ENCODE data around the gene FAM50B.
A peak's percentile ranks its signal among the peaks of the same experiment; 100 is the strongest.
"Not testable (repeated sequence)": the region's sequence is repeated elsewhere in the genome, so short reads cannot be mapped to it uniquely, and the experiment has no call there.

The FAM50B gene

DNA sequence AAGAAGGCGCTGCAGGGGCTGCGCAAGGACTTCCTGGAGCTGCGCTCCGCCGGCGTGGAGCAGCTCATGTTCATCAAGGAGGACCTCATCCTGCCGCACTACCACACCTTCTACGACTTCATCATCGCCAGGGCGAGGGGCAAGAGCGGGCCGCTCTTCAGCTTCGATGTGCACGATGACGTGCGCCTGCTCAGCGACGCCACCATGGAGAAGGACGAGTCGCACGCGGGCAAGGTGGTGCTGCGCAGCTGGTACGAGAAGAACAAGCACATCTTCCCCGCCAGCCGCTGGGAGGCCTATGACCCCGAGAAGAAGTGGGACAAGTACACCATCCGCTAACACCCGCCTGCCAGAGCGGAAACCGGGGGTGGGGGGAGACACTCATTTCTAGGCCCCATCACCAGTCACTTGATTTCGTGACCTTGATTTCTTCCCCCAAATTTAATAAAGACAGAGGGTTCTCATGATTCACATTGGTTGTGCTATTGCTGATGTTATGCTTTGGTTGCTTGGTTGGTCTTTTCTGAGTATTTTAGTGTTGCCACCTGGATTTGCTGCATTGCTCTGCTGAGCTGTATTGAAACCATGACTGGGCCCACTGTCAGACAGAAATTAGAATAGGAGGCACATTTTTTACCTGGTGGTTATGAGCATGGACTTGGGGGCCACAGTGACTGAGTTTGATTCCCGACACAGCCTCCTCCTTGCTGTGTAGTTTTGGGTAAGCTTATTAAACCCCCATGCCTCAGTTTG, 1.5 kb downstream of the FAM50B start:
- DNase-seq, result no peak

DNA sequence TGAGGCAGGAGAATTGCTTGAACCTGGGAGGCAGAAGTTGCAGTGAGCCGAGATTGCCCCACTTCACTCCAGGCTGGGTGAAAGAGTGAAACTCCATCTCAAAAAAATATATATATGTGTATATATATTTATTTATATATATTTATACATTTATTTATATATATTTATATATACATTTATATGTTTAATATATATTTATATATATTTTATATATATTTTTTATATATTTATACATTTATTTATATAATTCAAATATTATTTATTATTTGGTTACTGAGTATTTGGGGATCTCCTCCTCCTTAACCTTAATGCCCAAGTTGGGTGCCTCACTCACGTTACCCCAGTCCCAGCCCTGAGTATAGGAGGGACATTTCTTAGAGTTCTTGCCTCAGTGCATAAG, 2.7 kb downstream of the FAM50B start:
- no peak for DNase-seq

- DNase-seq, result no peak
Measured at GRCh38 chr6:3852391-3852790, 3.2 kb downstream of the FAM50B start.

GRCh38 chr6:3855866-3856265, 6.7 kb downstream of the FAM50B start:
- no peak for DNase-seq

GRCh38 chr6:3856576-3856975, 7.4 kb downstream of the FAM50B start:
- no peak for DNase-seq

DNA sequence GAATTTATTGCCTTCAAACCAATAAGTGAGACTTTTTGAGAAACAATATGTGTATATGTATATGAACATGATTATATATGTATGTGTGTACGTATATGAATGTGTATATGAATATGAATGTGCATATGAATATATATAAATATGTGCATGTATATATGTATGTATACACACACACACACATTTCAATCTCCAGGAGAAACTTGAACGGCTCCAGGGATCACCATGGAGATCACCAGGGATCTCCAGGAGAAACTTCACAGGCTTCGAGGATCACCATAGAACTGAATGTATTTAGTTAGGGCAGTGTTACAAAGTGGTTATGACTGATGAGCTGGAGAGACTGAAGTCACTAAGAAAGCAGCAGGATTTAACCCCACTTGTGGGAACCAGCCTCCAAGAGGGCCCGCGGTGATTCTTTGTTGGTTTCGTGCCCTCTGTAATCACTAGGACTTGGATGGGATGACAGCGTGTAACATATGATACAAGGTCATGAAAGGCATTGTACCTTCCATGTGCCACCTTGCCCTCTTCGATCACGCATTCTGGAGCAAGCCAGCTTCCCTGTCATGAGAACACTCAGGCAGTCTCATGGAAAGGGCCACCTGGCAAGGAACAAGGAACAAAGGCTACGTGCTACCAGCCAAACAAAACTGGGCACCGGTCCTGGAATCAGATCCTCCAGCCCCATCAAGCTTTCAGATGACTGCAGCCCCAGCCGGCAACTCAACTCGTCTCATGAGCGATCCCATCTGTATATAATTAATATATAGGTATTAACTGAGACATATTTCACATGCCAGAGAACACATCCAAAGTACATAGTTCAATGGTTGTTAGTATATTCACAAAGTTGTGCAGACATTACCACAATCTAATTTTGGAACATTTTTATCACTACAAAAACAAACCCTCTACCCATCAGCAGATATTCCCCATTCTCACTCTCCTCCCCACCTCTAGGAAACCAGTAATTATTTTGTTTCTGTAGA, 8.6 kb downstream of the FAM50B start:
- DNase-seq, result no peak

DNA sequence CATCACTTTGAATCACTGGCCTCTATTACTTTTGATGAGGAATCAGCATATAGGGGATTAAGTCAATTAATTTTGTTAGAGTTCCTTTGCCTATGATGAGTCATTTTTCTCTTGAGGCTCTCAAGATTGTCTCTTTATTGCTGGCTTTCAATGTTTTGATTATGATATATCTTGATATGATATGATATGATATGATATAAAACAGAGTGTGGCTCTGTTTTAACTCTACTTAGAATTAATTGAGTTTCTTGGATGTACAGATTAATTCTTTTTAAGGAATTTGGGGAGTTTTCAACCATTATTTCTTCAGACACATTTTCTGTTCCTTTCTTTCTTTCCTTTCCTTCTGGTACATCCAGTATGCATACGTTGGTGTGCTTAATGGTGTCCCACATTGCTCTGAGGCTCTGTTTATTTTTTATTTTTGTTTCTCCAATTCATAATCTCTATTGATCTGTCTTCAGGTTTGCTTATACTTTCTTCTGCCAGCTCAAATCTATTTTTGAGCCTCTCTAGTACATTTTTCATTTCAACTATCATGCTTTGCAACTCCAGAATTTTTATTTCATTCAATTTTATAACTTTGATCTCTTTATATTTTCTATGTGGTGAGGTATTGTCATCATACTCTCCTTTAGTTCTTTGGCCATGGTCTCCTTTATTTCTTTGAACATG, 10.8 kb downstream of the FAM50B start:
- DNase-seq, result no peak

DNA sequence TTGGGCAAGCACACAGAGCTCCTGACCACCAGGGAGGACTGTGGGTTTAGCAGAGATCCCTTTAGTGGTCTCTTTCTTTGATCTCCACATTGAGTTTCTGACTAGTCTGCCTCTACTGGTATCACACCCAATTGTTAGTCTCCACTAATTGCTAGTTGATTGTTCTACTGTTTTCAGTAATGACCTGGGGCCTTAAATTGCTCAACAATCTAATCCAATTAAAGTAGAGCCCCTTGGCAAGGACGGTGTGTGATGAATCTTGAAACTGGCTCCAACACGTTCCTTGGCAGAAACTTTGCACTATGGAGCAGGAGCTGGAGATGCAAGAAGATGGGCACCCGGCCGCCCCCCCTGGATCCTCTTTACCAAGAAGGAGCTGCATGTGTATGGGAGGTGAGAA, 12.3 kb downstream of the FAM50B start:
- DNase-seq, result no peak

DNA sequence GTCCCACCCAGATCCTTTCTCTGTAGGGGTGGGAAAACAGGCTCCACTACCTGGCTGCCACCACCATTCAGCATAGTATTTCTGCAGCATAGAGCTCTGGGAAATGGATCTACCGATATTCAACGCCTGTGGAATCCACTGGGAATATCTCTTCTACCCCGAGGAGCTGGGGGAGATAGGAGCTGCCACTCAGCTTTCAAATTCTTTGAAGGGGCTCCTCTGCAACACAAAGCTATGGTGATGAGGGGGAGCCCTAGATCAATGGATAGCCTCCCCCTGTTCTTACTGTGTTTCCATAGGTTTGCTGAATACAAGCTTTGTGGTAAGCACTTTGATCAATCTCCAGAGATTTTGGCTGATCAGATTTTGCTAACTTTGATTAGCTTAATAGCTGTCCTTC, 12.9 kb downstream of the FAM50B start:
- DNase-seq, result no peak

- not testable (repeated sequence) for DNase-seq
Measured at GRCh38 chr6:3863322-3863721, 14.1 kb downstream of the FAM50B start.

DNA sequence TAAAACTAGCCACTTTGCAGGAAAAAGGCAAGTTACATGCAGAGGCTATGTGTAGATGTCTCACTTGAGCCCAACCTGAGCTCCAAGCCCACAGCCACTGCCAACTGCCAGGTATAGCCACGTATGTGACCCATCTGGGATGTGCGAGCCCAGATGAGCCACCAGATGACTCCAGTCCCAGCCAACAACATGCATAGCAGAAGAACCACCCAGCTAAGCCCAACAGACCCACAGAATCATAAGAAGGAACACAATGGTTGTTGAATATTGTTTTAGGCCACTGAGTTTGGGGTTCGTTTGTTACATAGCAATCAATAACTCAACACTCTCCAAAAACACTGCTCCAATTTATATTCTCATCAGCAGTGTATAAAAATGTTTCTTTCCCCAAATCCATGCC, 16.3 kb downstream of the FAM50B start:
- DNase-seq, result no peak

DNA sequence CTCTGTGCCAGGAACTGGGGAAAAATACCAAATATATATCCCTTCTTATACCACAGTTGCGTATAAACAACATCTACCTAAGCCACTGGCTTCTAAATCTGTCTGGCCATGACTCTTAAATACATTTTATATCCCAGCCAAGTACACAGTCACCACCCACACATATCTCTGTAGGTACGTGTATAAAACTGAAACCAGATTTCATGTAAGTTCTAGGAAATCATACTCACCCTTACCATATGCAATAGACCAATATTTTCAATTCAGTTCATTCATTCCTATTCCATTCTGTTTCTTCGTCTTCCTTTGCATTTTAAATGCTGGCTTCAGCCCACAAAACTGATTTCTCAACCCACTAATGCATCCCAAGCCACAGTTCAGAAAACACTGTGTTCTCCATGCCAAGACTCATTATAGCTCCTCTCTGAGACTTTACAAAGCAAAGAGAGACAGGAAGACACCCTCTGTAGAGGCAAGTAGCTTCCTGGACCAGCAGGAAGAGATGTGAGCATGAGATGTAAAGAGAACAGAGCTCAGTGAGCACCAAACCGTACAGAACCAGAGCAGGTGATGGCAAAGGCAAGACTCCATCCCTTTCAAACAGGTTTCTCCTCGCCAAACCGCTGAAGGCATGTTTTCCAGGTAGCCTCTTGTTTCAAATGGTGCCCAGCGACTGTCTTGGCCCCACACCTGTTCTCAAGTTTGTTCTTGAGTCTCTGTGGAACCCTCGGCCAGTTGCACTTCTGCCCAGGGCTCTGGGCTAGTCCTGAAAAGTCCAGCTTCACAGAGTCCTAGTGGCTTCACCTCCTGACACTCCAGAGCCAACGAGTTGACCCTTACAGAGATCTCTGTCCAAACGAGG, 18.7 kb downstream of the FAM50B start:
- no peak for DNase-seq

- DNase-seq, result peak; percentile 55
Measured at GRCh38 chr6:3868544-3868943, 19.4 kb downstream of the FAM50B start.

- DNase-seq, result no peak
Measured at GRCh38 chr6:3869284-3869631, 20.1 kb downstream of the FAM50B start.

- no peak for DNase-seq
Measured at GRCh38 chr6:3869632-3870527, 20.7 kb downstream of the FAM50B start.

- DNase-seq, result no peak
Measured at GRCh38 chr6:3870528-3870925, 21.4 kb downstream of the FAM50B start.

DNA sequence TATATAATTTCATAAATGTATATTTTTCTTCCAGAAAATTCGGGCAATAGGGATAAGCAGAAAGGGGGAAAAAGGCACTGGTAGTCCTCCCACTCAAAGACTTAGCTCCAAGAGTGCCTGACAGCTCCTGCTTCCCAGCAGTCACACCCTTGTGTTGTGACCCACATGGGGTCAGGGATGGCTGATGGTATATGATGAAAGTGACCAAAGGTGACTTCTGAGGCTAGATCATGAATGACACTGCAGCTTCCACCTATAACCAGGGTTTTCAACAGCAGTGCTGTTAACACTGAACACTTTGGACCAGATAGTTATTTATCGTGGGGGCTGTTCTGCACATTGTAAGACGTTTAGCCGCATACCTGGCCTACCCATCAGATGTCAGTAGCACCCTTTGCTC, 22.3 kb downstream of the FAM50B start:
- DNase-seq, result no peak

DNA sequence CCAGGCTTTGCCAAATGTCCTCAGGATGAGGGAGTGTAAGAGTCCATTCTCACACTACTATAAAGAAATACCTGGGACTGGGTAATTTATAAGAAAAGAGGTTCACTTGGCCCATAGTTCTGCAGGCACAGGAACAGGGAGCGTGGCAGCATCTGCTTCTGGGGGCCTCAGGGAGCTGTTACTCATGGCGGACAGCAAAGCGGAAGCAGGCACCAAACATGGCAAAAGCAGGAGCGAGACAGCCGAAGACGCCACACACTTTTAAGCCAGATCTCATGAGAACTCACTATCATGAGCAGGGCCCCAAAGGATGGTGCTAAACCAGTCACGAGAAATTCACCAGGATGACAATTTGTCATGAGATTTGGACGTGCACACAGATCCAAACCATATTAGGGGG, 22.8 kb downstream of the FAM50B start:
- DNase-seq, result no peak

GRCh38 chr6:3872370-3872854, 23.2 kb downstream of the FAM50B start:
- DNase-seq, result peak; percentile 88

- DNase-seq, result no peak
Measured at GRCh38 chr6:3873051-3873450, 23.9 kb downstream of the FAM50B start.

DNA sequence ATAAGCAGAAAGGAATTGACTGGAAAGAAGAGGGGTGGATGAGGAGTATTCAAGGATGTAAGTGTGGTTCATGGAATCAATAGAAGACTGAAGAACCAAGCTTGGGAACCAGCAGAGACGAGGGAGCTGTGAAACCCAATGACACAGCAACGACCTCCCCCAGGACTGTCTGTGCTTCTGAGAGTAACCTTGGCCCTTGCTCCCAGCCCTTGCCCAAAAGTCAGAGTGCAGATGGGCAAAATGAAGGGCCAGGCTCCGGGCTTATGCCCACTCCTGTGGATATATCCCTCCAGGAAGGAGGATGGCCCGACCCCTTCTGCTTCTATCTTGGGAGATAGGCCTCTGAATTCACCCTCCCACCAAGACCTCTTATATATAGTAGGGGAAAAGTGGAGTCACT, 24.9 kb downstream of the FAM50B start:
- DNase-seq, result no peak
